ENCODE data around the gene SELENOP. TPM values are rescaled to one million over a fixed set of nuclear protein-coding genes. Genes with fewer than 3 reads are reported as not detected.

Gene SELENOP
- total RNA-seq, 1 donor from 2014 or later, result 884 TPM

GRCh38 chr5:42836070-42836769 lies 24.5 kb upstream of the SELENOP start:
- Histone ChIP-seq H3K27me3 (no peaks in the 10 kb centered on the region), H3K9me3 (no peaks in the 10 kb centered on the region), H3K27ac (no peak overlapping the region), H3K36me3 (no peaks in the 10 kb centered on the region), H3K4me3 (no peak overlapping the region), H3K4me1 (peaks cover 8% of the 10 kb centered on the region)
- TF ChIP-seq, protein P1, sequence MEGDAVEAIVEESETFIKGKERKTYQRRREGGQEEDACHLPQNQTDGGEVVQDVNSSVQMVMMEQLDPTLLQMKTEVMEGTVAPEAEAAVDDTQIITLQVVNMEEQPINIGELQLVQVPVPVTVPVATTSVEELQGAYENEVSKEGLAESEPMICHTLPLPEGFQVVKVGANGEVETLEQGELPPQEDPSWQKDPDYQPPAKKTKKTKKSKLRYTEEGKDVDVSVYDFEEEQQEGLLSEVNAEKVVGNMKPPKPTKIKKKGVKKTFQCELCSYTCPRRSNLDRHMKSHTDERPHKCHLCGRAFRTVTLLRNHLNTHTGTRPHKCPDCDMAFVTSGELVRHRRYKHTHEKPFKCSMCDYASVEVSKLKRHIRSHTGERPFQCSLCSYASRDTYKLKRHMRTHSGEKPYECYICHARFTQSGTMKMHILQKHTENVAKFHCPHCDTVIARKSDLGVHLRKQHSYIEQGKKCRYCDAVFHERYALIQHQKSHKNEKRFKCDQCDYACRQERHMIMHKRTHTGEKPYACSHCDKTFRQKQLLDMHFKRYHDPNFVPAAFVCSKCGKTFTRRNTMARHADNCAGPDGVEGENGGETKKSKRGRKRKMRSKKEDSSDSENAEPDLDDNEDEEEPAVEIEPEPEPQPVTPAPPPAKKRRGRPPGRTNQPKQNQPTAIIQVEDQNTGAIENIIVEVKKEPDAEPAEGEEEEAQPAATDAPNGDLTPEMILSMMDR (IDR thresholded peaks at IDR 0.05), result no peak
- intact Hi-C loops (cut with DNase I), result no loop called here
- DNase-seq, result peak; percentile 69
- ATAC-seq, result peak; percentile 64

DNA sequence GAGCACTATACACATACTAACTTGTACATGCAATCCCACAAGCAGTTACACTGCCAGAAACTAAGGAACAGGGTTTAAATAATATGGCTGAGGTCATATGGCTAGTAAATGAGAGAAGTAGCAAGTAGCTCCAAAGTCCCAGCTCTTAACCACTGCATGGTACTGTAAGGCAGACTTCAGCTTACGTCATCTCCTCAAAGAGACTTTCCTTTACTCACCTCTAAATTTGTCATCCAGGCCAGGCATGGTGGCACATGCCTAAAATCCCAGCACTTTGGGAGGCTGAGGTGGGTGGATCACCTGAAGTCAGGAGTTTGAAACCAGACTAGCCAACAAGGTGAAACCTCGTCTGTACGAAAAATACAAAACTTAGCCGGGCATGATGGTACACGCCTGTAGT lies 20.4 kb upstream of the SELENOP start:
- ATAC-seq, result no peak
- TF ChIP-seq, protein P1 (IDR thresholded peaks at IDR 0.05), result no peak
- intact Hi-C loops (cut with DNase I), result no loop called here

DNA sequence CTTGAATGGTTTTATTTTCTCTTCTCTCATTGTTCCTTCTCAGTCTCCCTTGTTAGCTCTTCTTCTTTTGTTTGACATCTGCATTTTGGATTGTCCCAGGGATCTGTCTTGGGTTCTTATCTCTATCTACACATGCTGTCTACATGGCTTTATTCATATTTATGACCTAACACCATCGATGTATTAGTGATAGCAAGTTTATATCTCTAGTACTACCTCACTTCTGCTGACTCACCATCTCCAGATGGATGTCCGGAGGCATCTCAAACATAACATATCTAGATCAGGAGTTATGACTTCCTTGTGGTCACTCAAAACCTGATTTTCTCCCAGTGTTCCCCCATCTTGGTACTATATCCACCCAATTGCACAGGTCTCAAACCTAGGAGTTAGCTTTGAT lies 19.2 kb upstream of the SELENOP start:
- ATAC-seq (no peak), DNase-seq (no peak)
- H3K4me3 ChIP-seq, result no peak overlapping the region
- H3K27ac ChIP-seq, result no peak overlapping the region
- H3K36me3 ChIP-seq, result no peaks in the 10 kb centered on the region
- no peaks in the 10 kb centered on the region for H3K4me1 ChIP-seq
- H3K9me3 ChIP-seq, result no peaks in the 10 kb centered on the region
- TF ChIP-seq, protein P1 (IDR thresholded peaks at IDR 0.05), result no peak
- intact Hi-C loops (cut with DNase I), result no loop called here
- no peaks in the 10 kb centered on the region for H3K27me3 ChIP-seq

More for the DNA sequence above, 20.4 kb upstream of the SELENOP start:
- no peak for DNase-seq
- Histone ChIP-seq H3K4me3 (no peak overlapping the region), H3K4me1 (no peaks in the 10 kb centered on the region), H3K27me3 (no peaks in the 10 kb centered on the region), H3K27ac (no peak overlapping the region), H3K9me3 (no peaks in the 10 kb centered on the region), H3K36me3 (no peaks in the 10 kb centered on the region)

DNA sequence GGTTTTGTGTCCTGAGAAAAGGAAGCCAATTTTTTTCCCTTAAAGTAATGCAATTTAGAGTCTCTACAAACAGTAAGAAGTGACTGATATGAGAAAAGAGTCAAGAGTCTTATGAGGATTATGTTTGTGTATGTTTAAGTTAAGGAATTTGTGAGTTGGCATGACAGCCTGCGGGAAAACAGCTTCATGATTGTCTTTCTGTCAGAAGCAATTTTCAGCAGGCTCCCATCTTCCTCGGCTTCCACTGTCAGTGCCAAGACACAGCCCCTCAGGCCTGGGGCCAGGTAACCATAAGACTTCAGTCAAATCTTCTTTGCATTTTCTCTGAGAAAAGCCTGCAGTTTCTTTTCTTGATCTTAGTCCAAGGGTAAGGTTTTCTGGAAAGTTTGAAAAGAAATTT lies 17.0 kb upstream of the SELENOP start:
- intact Hi-C loops (cut with DNase I), result no loop called here
- Histone ChIP-seq H3K36me3 (no peaks in the 10 kb centered on the region), H3K27ac (no peak overlapping the region), H3K4me3 (no peak overlapping the region), H3K27me3 (no peaks in the 10 kb centered on the region), H3K9me3 (no peaks in the 10 kb centered on the region), H3K4me1 (no peaks in the 10 kb centered on the region)
- TF ChIP-seq, protein P1 (IDR thresholded peaks at IDR 0.05), result no peak
- no peak for ATAC-seq
- DNase-seq, result no peak

- Histone ChIP-seq H3K9me3 (no peaks in the 10 kb centered on the region), H3K4me3 (no peak overlapping the region), H3K27me3 (no peaks in the 10 kb centered on the region), H3K27ac (no peak overlapping the region), H3K36me3 (no peaks in the 10 kb centered on the region), H3K4me1 (no peaks in the 10 kb centered on the region)
- DNase-seq (no peak), ATAC-seq (no peak)
- intact Hi-C loops (cut with DNase I), result no loop called here
- TF ChIP-seq, protein P1 (IDR thresholded peaks at IDR 0.05), result no peak
These were observed 15.2 kb upstream of the SELENOP start for GRCh38 chr5:42826757-42827515.
